Smooth muscle cell of trachea (primary cell): ENCODE results near the gene PKD1. TPM values are rescaled to one million over a fixed set of nuclear protein-coding genes. Genes with fewer than 3 reads are reported as not detected.

Experiments
- total RNA-seq: library from RNA; depleted of rRNA; stranded (reverse); fragments of >200 nt; gene quantifications from 2 replicates; pipeline ENCODE4 v1.2.1, GENCODE V29; 2014

The PKD1 gene
- 184 and 227 TPM in 2 replicates for total RNA-seq

DNA sequence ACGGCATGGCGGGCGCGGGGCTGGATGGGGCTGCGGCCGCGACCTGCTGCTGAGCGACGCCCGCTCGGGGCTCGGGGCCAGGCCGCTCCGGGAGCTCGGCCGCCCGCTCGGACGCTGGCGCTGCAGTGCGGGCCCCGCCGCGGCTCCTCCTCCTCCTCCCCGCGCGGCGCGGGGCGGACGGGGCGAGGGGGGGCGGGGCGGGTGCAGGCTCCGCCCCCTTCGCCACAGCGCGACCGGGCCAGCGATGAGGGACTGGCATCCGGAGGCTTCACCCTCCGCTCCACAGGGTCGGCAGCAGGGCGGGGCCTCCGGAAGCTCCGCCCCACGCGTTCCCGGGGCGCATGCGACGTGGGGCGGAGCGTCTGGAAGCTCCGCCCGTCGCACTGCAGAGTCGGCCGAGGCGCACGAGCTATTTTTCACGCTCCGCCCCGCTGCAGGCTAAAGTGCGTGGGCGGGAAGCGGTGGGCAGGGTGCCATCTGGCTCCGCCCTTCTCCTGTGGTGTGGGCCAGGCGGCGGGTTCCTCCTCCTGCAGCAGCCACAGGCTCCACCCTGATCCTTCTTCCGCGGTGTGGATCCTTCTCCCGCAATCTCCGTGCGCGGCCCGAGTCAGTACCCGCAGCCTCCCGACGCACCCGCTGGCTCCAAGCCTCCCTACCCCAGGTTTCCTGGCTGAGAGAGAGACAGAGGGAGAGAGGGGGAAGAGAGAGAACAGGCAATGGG is at the start of gene PKD1:
PKD1 (minus strand) TSS at position 129 of the 721 bp plus-strand sequence. CDS start 209 bp downstream, outside the sequence.

DNA sequence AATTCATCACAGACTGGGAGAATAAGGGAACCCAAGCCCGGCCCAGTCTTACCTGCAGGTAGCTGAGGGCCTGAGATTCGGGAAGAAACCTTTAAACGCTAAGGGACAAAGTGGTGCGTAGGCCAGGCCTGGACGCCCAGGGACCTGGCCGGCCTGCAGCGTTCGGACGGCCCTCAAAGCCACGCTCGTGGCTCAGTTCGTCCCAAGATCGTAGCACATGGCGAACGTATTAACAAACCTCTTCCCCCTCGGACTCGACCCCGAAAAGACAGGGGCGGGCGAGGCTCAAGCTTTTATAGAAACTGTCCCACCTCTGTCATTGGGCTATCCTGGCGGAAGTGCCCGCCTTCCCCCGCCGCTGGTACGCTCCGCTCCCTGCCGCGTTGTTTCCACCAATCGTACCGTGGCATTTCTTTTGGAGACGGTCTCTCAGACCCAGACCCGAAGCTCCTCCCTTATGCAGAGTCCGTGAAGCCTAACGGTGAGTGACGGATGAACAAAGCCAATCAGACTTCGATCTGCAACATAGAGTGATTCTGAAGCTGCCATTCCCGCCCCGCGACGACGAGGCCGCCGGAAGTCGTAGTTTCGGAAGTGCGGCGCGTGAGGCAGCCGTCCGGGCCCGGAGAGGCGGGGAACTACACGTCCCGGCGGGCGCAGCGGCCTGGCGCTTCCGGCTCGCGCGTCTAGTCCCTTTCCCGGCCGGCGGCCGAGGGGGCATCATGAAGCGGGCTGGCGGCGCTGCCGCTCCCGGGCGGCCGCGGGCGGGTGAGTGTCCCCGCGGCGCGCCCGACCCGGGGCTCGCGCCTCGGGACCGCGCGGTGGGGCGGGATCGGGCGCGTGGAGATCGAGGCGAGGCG is 19.6 kb upstream of the PKD1 start, which contains the start of gene TRAF7:
TRAF7 (plus strand) TSS at position 692 of the 860 bp plus-strand sequence. CDS start 8,139 bp downstream, outside the sequence.

DNA sequence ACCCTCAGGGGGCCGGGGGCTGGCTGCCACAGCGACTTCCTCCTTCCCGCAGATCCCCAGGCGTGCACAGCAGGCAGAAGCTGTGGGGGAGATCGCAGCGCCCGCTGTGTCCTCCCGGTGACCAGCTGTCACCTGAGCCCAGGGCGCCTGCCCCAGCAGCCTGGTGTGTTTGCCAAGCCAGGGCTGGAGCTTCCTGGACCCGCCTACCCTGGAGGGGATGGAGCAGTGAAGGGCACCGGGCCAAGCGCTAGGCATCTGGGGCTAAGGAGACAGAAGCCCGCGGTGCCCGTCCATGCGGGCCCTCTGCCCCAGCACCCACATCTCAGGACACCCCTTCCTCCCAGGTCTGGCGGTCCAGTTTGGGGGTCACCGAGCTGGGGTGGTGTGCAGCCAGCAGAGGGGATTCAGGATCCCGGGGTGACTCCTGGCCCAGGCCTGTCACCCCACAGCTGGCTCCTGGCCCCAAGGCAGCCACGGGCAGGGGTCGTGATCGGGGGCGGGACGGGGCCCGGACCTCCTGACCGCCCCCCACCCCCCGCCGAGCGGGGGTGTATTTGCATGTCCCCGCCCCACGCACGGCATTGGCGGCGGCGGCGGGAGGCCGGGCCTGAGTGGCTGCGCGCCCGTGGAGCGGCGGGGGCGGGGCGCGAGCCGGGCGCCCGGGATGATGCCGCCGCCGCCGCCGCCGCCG is 12.4 kb upstream of the PKD1 start, which contains the start of gene RAB26:
RAB26 (plus strand) TSS at position 645 of the 691 bp plus-strand sequence. CDS start 159 bp downstream, outside the sequence.

DNA sequence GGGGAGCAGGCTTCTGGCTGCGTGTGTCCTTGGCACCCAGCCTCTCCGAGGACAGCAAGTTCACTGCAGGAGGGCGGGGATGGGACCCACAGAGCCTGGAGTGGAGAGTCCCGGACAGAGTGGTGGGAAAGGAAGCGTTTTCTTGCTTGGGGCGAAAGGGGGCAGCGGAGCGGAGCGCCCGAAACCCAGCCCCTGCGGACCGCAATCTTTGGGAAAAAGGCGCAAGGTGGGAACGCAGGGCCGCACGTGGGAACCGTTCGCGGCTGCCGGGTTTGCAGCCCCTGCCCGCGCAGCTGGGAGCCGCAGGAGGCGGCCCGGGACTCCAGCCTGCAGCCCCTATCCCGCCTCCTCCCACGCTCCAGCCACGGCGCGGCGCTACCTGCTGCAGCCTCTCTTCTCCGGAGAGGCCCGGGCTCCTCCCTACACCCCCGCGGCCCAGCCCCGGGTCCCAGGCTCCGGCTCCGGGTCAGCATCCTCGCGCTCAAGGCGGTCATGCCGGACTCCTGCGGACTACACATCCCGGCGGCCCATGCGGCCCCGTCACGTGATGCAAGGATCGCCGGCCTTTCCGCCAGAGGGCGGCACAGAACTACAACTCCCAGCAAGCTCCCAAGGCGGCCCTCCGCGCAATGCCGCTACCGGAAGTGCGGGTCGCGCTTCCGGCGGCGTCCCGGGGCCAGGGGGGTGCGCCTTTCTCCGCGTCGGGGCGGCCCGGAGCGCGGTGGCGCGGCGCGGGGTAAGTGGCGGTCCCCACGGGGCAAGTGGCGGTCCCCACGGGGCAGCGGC is 88.2 kb downstream of the PKD1 start, which contains the start of the genes NTHL1 and TSC2:
NTHL1 (minus strand) TSS at position 505 of the 786 bp plus-strand sequence; CDS start at position 494, 11 bp downstream.
TSC2 (plus strand) TSS at position 656 of the 786 bp plus-strand sequence. CDS start 631 bp downstream, outside the sequence.

Other genes starting within 250 kb of the PKD1 start
- gene HS3ST6, start 217.5 kb downstream of the PKD1 start, total RNA-seq, result not detected in 2 replicates
- 6.1 TPM in 2 replicates for gene MSRB1, start 192.7 kb downstream of the PKD1 start, total RNA-seq
- gene RPL3L, start 181.2 kb downstream of the PKD1 start, total RNA-seq, result not detected in 2 replicates
- gene NDUFB10, start 176.4 kb downstream of the PKD1 start, total RNA-seq, result 139 and 192 TPM in 2 replicates
- gene RPS2, start 171.1 kb downstream of the PKD1 start, total RNA-seq, result 1,747 and 2,610 TPM in 2 replicates
- not detected in 2 replicates for gene RNF151, start 169.0 kb downstream of the PKD1 start, total RNA-seq
- gene TBL3, start 163.8 kb downstream of the PKD1 start, total RNA-seq, result 40.2 and 56.6 TPM in 2 replicates
- 0.15 TPM in 1 of 2 replicates, not detected in the other for gene NOXO1, start 154.4 kb downstream of the PKD1 start, total RNA-seq
- 14.7 and 17.7 TPM in 2 replicates for gene GFER, start 151.7 kb downstream of the PKD1 start, total RNA-seq
- gene SYNGR3, start 145.9 kb downstream of the PKD1 start, total RNA-seq, result 4.8 and 9.4 TPM in 2 replicates
- 27.3 and 27.5 TPM in 2 replicates for gene ZNF598, start 126.1 kb downstream of the PKD1 start, total RNA-seq
- gene NPW, start 116.1 kb downstream of the PKD1 start, total RNA-seq, result 0.29 and 2.5 TPM in 2 replicates
- 30.5 and 60.4 TPM in 2 replicates for gene NHERF2, start 109.0 kb downstream of the PKD1 start, total RNA-seq
- gene NTHL1, start 88.1 kb downstream of the PKD1 start, total RNA-seq, result 26.6 and 27.8 TPM in 2 replicates
- 70.5 and 85.2 TPM in 2 replicates for gene TSC2, start 87.9 kb downstream of the PKD1 start, total RNA-seq
- gene RAB26, start 12.7 kb upstream of the PKD1 start, total RNA-seq, result 1.2 and 2.9 TPM in 2 replicates
- 59.2 and 92.1 TPM in 2 replicates for gene TRAF7, start 19.9 kb upstream of the PKD1 start, total RNA-seq
- gene CASKIN1, start 60.7 kb upstream of the PKD1 start, total RNA-seq, result under 0.01 and 2.0 TPM in 2 replicates
- 30.8 and 33.6 TPM in 2 replicates for gene MLST8, start 69.6 kb upstream of the PKD1 start, total RNA-seq
- 0.58 and 0.99 TPM in 2 replicates for gene BRICD5, start 75.0 kb upstream of the PKD1 start, total RNA-seq
- 7.4 and 10.6 TPM in 2 replicates for gene PGP, start 78.9 kb upstream of the PKD1 start, total RNA-seq
- gene E4F1, start 87.7 kb upstream of the PKD1 start, total RNA-seq, result 24.4 and 39.2 TPM in 2 replicates
- 0.15 and 1.5 TPM in 2 replicates for gene DNASE1L2, start 100.5 kb upstream of the PKD1 start, total RNA-seq
- gene ECI1, start 115.7 kb upstream of the PKD1 start, total RNA-seq, result 34.6 and 42.0 TPM in 2 replicates
- gene RNPS1, start 132.2 kb upstream of the PKD1 start, total RNA-seq, result 69.3 and 82.5 TPM in 2 replicates
- 1.2 and 2.3 TPM in 2 replicates for gene ABCA3, start 204.8 kb upstream of the PKD1 start, total RNA-seq